ENCODE results near the gene ZNF804A. TPM values are rescaled to one million over a fixed set of nuclear protein-coding genes. Genes with fewer than 3 reads are reported as not detected.

ZNF804A gene
- total and polyA plus RNA-seq, 2 of the 8 experiments (the other 6 are each of a cell fraction or from before 2014, with no cell fraction given) = 0.02 TPM; not detected in 1

GRCh38 chr2:184849516-184849915 is 251.2 kb downstream of the ZNF804A start:
- FAIRE-seq (no peak), DNase-seq (ENCODE audit: low read depth in 1 of 2, low spot score in 2 of 2) (no peak)
- POLR2A ChIA-PET (ENCODE audit: partially characterized antibody) = no interaction called here
- Histone ChIP-seq H3K4me3 (ENCODE audit: extremely low read depth in 1 of 4, insufficient read depth in 2 of 4, low read depth in 3 of 4, low read length in 4 of 4) (no peak overlapping the region), H3K9me3 (ENCODE audit: insufficient read depth in 2 of 2, low read depth in 1 of 2, low read length in 1 of 2) (no peaks in the 10 kb centered on the region), H2BK5ac (ENCODE audit: low read depth, low read length) (no peak overlapping the region), H4K20me1 (replicated peaks in 1 of 2; ENCODE audit: control insufficient read depth in 1 of 2, insufficient read depth in 2 of 2, low read length in 2 of 2) (no peaks in the 10 kb centered on the region), H2AFZ (ENCODE audit: low read length) (no peak overlapping the region), H2BK20ac (ENCODE audit: low read length) (no peak overlapping the region), H3K56ac (replicated peaks; ENCODE audit: insufficient read length, low read depth, low read length) (no peak overlapping the region), H3K4ac (replicated peaks; ENCODE audit: insufficient read length, low read depth, low read length) (no peak overlapping the region), H3K14ac (ENCODE audit: insufficient read length) (no peak overlapping the region), H4K5ac (ENCODE audit: insufficient read length, low read depth, low read length) (no peak overlapping the region), H3K79me1 (ENCODE audit: low read depth, low read length) (no peaks in the 10 kb centered on the region), H2BK15ac (ENCODE audit: low read length) (no peak overlapping the region), H4K8ac (ENCODE audit: extremely low read depth, insufficient read depth, low read length) (no peak overlapping the region), H3K27me3 (replicated peaks in 1 of 4; ENCODE audit: control insufficient read depth in 3 of 4, extremely low read depth in 1 of 4, insufficient read depth in 3 of 4, low read length in 3 of 4) (no peaks in the 10 kb centered on the region), H2BK120ac (replicated peaks; ENCODE audit: low read depth, low read length) (no peak overlapping the region), H3K4me2 (ENCODE audit: insufficient read depth in 1 of 2, low read depth in 2 of 2, low read length in 2 of 2) (no peak overlapping the region), H2AK5ac (ENCODE audit: low read depth, low read length) (no peak overlapping the region), H4K91ac (replicated peaks; ENCODE audit: insufficient read length, low read length) (no peak overlapping the region), H3K18ac (ENCODE audit: extremely low read depth, low read length) (no peak overlapping the region), H3K79me2 (ENCODE audit: control insufficient read depth in 1 of 2, insufficient read depth in 2 of 2, low read length in 2 of 2) (no peaks in the 10 kb centered on the region), H3K23me2 (ENCODE audit: low read depth, low read length) (no peaks in the 10 kb centered on the region), H2BK12ac (ENCODE audit: low read depth, low read length) (no peak overlapping the region), H3K36me3 (ENCODE audit: control insufficient read depth in 2 of 4, insufficient read depth in 4 of 4, low read length in 3 of 4) (no peaks in the 10 kb centered on the region), H3K27ac (ENCODE audit: low read depth, low read length) (no peak overlapping the region), H3K4me1 (replicated peaks in 1 of 4; ENCODE audit: control insufficient read depth in 3 of 4, insufficient read depth in 4 of 4, low read length in 3 of 4) (peaks cover 0 to 4% (median 0%) of the 10 kb centered on the region in 4 experiments; a peak in 1 of 7 replicates), H3K9ac (replicated peaks in 1 of 4; ENCODE audit: extremely low read depth in 1 of 4, low read depth in 3 of 4, low read length in 3 of 4) (no peak overlapping the region), H3K23ac (ENCODE audit: insufficient read length) (no peak overlapping the region)
- CTCF ChIA-PET (ENCODE audit: partially characterized antibody) = no interaction called here
- TF ChIP-seq RNF2 (IDR thresholded peaks at IDR 0.05; ENCODE audit: borderline replicate concordance, low read depth, low read length, missing control alignments, poor library complexity, severe bottlenecking) (no peak), GTF2F1 (IDR thresholded peaks at IDR 0.05; ENCODE audit: borderline replicate concordance, low read depth, low read length) (no peak), TAF1 (IDR thresholded peaks at IDR 0.05; ENCODE audit: low read depth, low read length) (no peak), NANOG (IDR thresholded peaks at IDR 0.05; ENCODE audit: insufficient read depth, low read depth, low read length, poor library complexity, severe bottlenecking) (no peak), TBP (IDR thresholded peaks at IDR 0.05; ENCODE audit: low read depth, low read length) (no peak), SP1 (IDR thresholded peaks at IDR 0.05; ENCODE audit: low read depth, low read length) (no peak), POLR2AphosphoS5 (IDR thresholded peaks at IDR 0.05; ENCODE audit: low read depth, low read length) (no peak), KDM5A (IDR thresholded peaks at IDR 0.05; ENCODE audit: low read length) (no peak), SRF (IDR thresholded peaks at IDR 0.05; ENCODE audit: low read depth, low read length) (no peak), BACH1 (IDR thresholded peaks at IDR 0.05; ENCODE audit: low read length) (no peak), ATF2 (IDR thresholded peaks at IDR 0.05; ENCODE audit: low read length) (no peak), GABPA (IDR thresholded peaks at IDR 0.05; ENCODE audit: borderline replicate concordance, insufficient read depth, low read length) (no peak)
- TF ChIP-seq, protein P1, sequence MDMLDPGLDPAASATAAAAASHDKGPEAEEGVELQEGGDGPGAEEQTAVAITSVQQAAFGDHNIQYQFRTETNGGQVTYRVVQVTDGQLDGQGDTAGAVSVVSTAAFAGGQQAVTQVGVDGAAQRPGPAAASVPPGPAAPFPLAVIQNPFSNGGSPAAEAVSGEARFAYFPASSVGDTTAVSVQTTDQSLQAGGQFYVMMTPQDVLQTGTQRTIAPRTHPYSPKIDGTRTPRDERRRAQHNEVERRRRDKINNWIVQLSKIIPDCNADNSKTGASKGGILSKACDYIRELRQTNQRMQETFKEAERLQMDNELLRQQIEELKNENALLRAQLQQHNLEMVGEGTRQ (IDR thresholded peaks at IDR 0.05; ENCODE audit: low read length) = no peak

All from H1 (cell line).